Measurements from ENCODE around the gene MOK.

The MOK gene

GRCh38 chr14:102201353-102201738 is 103.6 kb downstream of the MOK start:
- no peak for DNase-seq

GRCh38 chr14:102200690-102201352 is 104.1 kb downstream of the MOK start:
- no peak for DNase-seq

- DNase-seq: no peak
These were observed 107.6 kb downstream of the MOK start for GRCh38 chr14:102197317-102197853.

DNA sequence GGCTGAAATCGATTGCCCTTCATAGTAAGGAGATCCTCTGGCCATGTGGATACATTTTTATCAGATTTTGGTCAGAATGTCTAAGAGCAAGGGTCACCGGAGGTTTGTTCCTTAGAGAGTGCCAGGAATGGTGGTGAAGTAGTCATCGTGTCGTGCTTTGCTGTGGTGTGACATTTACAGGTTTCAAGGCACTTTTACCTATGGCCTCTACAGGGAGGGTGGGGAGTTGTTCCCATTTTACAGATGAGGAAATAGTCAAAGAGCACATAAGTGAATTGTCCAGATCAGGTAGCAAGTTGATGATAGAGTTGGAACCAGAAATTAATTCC is 108.1 kb downstream of the MOK start:
- no peak for DNase-seq

GRCh38 chr14:102196039-102196901 is 108.7 kb downstream of the MOK start:
- DNase-seq: no peak

- DNase-seq: no peak
These were observed 109.5 kb downstream of the MOK start for GRCh38 chr14:102195446-102195845.

DNA sequence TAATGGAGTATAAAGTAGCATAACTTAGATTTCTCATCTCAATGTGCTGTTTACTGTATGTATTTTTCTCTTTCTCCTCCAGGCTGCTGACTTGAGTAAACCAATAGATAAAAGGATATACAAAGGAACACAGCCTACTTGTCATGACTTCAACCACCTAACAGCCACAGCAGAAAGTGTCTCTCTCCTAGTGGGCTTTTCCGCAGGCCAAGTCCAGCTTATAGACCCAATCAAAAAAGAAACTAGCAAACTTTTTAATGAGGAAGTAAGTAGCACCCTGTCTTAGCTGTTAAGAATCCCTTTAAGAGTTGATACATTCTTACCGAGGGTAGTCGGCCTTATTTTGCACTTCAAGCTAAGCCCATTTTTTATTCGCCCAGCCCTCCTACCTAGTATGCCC is 110.1 kb downstream of the MOK start:
- DNase-seq: no peak

- no peak for DNase-seq
These were observed 112.0 kb downstream of the MOK start for GRCh38 chr14:102192840-102193502.

- no peak for DNase-seq
These were observed 115.1 kb downstream of the MOK start for GRCh38 chr14:102189874-102190273.

GRCh38 chr14:102188187-102188586 is 116.8 kb downstream of the MOK start:
- DNase-seq: no peak

DNA sequence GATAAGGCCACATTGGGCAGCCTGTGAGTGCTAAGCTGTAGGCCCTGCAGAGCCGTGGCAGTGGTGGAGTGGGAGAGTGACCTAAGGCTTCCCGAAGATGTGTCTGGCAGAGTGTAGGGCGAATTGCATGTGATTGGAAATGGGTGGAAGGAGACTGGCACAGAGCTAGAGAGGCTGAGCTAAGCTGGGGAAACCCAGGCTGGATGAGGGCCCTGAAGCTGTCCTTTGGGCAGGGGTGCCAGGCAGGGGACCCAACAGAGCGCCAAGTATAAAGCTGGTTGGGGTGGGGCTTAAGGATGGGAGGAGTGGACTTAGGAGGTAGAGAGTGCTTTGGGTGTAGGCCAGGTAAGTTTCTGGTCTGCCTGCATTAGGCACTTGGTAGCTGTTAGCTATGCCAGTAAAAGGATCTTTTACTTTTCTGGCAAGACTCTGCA is 117.4 kb downstream of the MOK start:
- no peak for DNase-seq

- no peak for DNase-seq
These were observed 117.9 kb downstream of the MOK start for GRCh38 chr14:102187044-102187443.

GRCh38 chr14:102185360-102185759 is 119.6 kb downstream of the MOK start:
- no peak for DNase-seq

GRCh38 chr14:102184316-102185035 is 120.5 kb downstream of the MOK start:
- DNase-seq: no peak

- no peak for DNase-seq
These were observed 121.1 kb downstream of the MOK start for GRCh38 chr14:102183886-102184285.

GRCh38 chr14:102182936-102183619 is 121.9 kb downstream of the MOK start:
- DNase-seq: no peak

DNA sequence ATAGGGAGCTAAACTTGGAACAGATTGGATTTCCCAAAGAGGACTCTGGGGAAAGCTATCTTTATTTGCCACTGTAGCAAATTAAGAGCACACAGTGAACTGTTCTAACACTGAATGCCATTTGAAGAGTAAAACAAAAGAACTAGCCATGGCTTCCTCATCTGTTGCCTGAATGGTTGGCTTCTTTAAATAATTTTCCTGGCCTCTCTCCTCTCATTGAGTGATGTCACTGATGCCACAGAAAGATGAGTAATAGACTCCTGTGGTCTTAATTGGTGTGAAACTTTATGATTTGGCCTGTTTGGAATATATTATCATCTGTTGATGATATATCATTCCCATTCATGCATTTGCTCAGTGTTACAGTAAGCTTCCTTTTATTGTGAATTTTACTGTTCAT is 122.8 kb downstream of the MOK start:
- DNase-seq: no peak

DNA sequence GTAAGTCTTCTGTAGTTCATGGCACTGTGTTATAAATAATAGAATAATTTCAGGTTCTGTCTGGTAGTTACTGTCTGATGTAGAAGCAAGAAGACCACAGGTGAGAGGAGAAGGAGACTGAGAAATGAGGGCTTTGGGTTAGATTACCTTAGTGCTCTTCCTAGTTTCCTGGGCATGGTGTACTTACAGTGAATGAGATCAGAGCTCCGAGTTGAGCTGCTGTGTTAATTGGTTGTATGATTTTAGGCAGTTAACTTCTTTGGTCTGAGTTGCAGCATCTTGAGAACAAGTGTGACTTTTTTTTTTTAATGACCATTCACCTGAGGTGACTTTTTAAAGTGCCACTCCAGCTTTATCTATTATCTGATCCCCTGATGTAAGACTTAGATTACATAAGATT is 123.8 kb downstream of the MOK start:
- DNase-seq: no peak

- no peak for DNase-seq
These were observed 124.5 kb downstream of the MOK start for GRCh38 chr14:102180248-102180998.

Data from KG1 (cell line).